H9 (cell line): ENCODE data around the gene XIRP2. TPM values are rescaled to one million over a fixed set of nuclear protein-coding genes. Genes with fewer than 3 reads are reported as not detected.

Experiments
- DNase-seq: peaks from one replicate; pipeline ENCODE4 v3.0.0-alpha.2; 2017
- H2AFZ ChIP-seq: one replicate; pipeline ENCODE4 v1.6.1; 2013; ENCODE audit warnings: mild to moderate bottlenecking, low read length, control low read depth, moderate library complexity
- H2AK5ac ChIP-seq: 2 replicates; pipeline ENCODE4 v1.6.1; 2013; ENCODE audit warnings: low read length, control low read depth, mixed read lengths; ENCODE audit not compliant: insufficient read length
- H2BK120ac ChIP-seq: one replicate; pipeline ENCODE4 v1.6.1; 2013; ENCODE audit warnings: low read depth, mild to moderate bottlenecking, low read length, control low read depth, inconsistent platforms; ENCODE audit not compliant: poor library complexity, severe bottlenecking
- H2BK12ac ChIP-seq: 2 replicates; pipeline ENCODE4 v1.6.1; 2013; ENCODE audit warnings: low read length, control low read depth, mixed read lengths, low read depth; ENCODE audit not compliant: insufficient read length
- H2BK15ac ChIP-seq: 2 replicates; pipeline ENCODE4 v1.6.1; 2013; ENCODE audit warnings: low read depth, low read length, control low read depth
- H2BK20ac ChIP-seq: one replicate; pipeline ENCODE4 v1.6.1; 2013; ENCODE audit warnings: low read depth, mild to moderate bottlenecking, low read length, control low read depth, inconsistent platforms; ENCODE audit not compliant: poor library complexity, severe bottlenecking
- H2BK5ac ChIP-seq: 2 replicates; pipeline ENCODE4 v1.6.1; 2013; ENCODE audit warnings: low read length, control low read depth, mixed read lengths; ENCODE audit not compliant: insufficient read length
- H3K14ac ChIP-seq: 2 replicates; pipeline ENCODE4 v1.6.1; 2013; ENCODE audit warnings: low read length, control low read depth; ENCODE audit not compliant: insufficient read depth
- H3K18ac ChIP-seq: 2 replicates; pipeline ENCODE4 v1.6.1; 2013; ENCODE audit warnings: low read depth, mild to moderate bottlenecking, mixed read lengths, low read length, control low read depth; ENCODE audit not compliant: insufficient read length
- H3K23ac ChIP-seq: 2 replicates; pipeline ENCODE4 v1.6.1; 2013; ENCODE audit warnings: low read length, control low read depth, mixed read lengths, low read depth; ENCODE audit not compliant: insufficient read length
- H3K23me2 ChIP-seq: 2 replicates; pipeline ENCODE4 v1.6.1; 2013; ENCODE audit warnings: low read depth, mild to moderate bottlenecking, mixed read lengths, low read length, control low read depth; ENCODE audit not compliant: insufficient read length, poor library complexity, severe bottlenecking
- H3K27ac ChIP-seq: 2 replicates; pipeline ENCODE4 v1.5.1; 2013; ENCODE audit warnings: low read length, control low read depth, mixed read lengths, low read depth; ENCODE audit not compliant: insufficient read length
- H3K27me3 ChIP-seq: 2 replicates; pipeline ENCODE4 v1.6.1; 2013; ENCODE audit warnings: low read length, control low read depth, inconsistent platforms; ENCODE audit not compliant: insufficient read depth
- H3K4ac ChIP-seq: 2 replicates; pipeline ENCODE4 v1.6.1; 2013; ENCODE audit warnings: low read depth, mild to moderate bottlenecking, control low read depth, inconsistent platforms, low read length, moderate library complexity
- H3K4me1 ChIP-seq: 2 replicates; pipeline ENCODE4 v1.6.1; 2013; ENCODE audit warnings: low read length, control low read depth, inconsistent platforms; ENCODE audit not compliant: insufficient read depth
- H3K4me2 ChIP-seq: 2 replicates; pipeline ENCODE4 v1.6.1; 2013; ENCODE audit warnings: low read length, control low read depth, mixed read lengths; ENCODE audit not compliant: insufficient read length, insufficient read depth
- H3K56ac ChIP-seq: 2 replicates; pipeline ENCODE4 v1.6.1; 2013; ENCODE audit warnings: low read depth, mild to moderate bottlenecking, mixed read lengths, low read length, control low read depth; ENCODE audit not compliant: insufficient read length
- H3K79me1 ChIP-seq: 2 replicates; pipeline ENCODE4 v1.6.1; 2013; ENCODE audit warnings: low read depth, mild to moderate bottlenecking, moderate library complexity, low read length, control low read depth, inconsistent platforms; ENCODE audit not compliant: insufficient read depth, poor library complexity, severe bottlenecking
- H3K79me2 ChIP-seq: 2 replicates; pipeline ENCODE4 v1.6.1; 2013; ENCODE audit warnings: low read length, control low read depth, inconsistent platforms; ENCODE audit not compliant: insufficient read depth
- H3K9ac ChIP-seq: 2 replicates; pipeline ENCODE4 v1.6.1; 2013; ENCODE audit warnings: low read length, control low read depth, mixed read lengths; ENCODE audit not compliant: insufficient read length; ENCODE audit errors: extremely low read depth
- H3K9me3 ChIP-seq: one replicate; pipeline ENCODE4 v1.6.1; 2013; ENCODE audit warnings: low read depth, low read length, inconsistent platforms; ENCODE audit not compliant: control insufficient read depth
- H3T11ph ChIP-seq: one replicate; pipeline ENCODE4 v1.6.1; 2013; ENCODE audit warnings: mild to moderate bottlenecking, low read length, control low read depth, inconsistent platforms
- H4K20me1 ChIP-seq: one replicate; pipeline ENCODE4 v1.6.1; 2013; ENCODE audit not compliant: control insufficient read depth, insufficient read length, insufficient read depth
- H4K5ac ChIP-seq: 2 replicates; pipeline ENCODE4 v1.6.1; 2013; ENCODE audit warnings: low read depth, mild to moderate bottlenecking, mixed read lengths, low read length, control low read depth; ENCODE audit not compliant: insufficient read length
- H4K8ac ChIP-seq: replicated peaks from 2 replicates; pipeline ENCODE4 v1.6.1; 2013; ENCODE audit warnings: low read length, control low read depth, mixed read lengths, low read depth; ENCODE audit not compliant: insufficient read length
- H4K91ac ChIP-seq: 2 replicates; pipeline ENCODE4 v1.6.1; 2013; ENCODE audit warnings: low read depth, mild to moderate bottlenecking, moderate library complexity, mixed read lengths, low read length, control low read depth; ENCODE audit not compliant: insufficient read length
- H3K27ac Mint-ChIP-seq, 3 experiments: 2 replicates in 2 of 3; 3 replicates in 1 of 3; pipeline ENCODE4 v1.8.0; 2020 to 2021; ENCODE audit warnings: mixed read lengths in 3 of 3, mild to moderate bottlenecking in 1 of 3, moderate library complexity in 1 of 3
- H3K27me3 Mint-ChIP-seq: 2 replicates; pipeline ENCODE4 v1.8.0; 2021; ENCODE audit warnings: low read depth, mild to moderate bottlenecking, moderate library complexity, mixed read lengths
- H3K36me3 Mint-ChIP-seq, 3 experiments: 2 replicates in 2 of 3; 3 replicates in 1 of 3; pipeline ENCODE4 v1.8.0; 2020 to 2021; ENCODE audit warnings: low read depth in 3 of 3, mixed read lengths in 3 of 3; ENCODE audit not compliant: insufficient read depth in 1 of 3
- H3K4me1 Mint-ChIP-seq, 2 experiments: 2 replicates each; pipeline ENCODE4 v1.8.0; 2020; ENCODE audit warnings: mixed read lengths in 2 of 2
- H3K4me3 Mint-ChIP-seq, 2 experiments: 2 replicates in 1 of 2; 3 replicates in 1 of 2; pipeline ENCODE4 v1.8.0; 2020 to 2021; ENCODE audit warnings: mild to moderate bottlenecking in 2 of 2, mixed read lengths in 2 of 2, moderate library complexity in 1 of 2
- H3K9me3 Mint-ChIP-seq, 2 experiments: 2 replicates in 1 of 2; 3 replicates in 1 of 2; pipeline ENCODE4 v1.8.0; 2020; ENCODE audit warnings: mild to moderate bottlenecking in 2 of 2, mixed read lengths in 2 of 2, moderate library complexity in 1 of 2
- CTCF ChIP-seq: fragments of 200-600 bp; sonication (generic); conservative IDR thresholded peaks from 3 replicates; pipeline ENCODE4 v1.8.0; 2021; ENCODE audit warnings: antibody characterized with exemption, mild to moderate bottlenecking
- WGBS: extraction: QIAGEN DNeasy Blood & Tissue Kit; methylation state at CpG from one replicate; pipeline ENCODE4 v1.1.7; 2013; ENCODE audit warnings: missing lambda C conversion rate, low lambda C conversion rate, mixed read lengths; ENCODE audit not compliant: insufficient read length; ENCODE audit errors: extremely low coverage; 5-methylcytosine and 5-hydroxymethylcytosine counted together
- total RNA-seq: library from RNA; stranded (reverse); gene quantifications from 2 replicates; pipeline ENCODE4 v1.2.1, GENCODE V29; 2021

Gene XIRP2
- total RNA-seq, 1 experiment from 2014 or later, result 0.07 TPM

GRCh38 chr2:167134381-167135072 is 246.2 kb downstream of the XIRP2 start:
- H3K4me2 ChIP-seq, result no peak overlapping the region
- H2BK15ac ChIP-seq, result no peak overlapping the region

More at GRCh38 chr2:167134381-167135072, 246.2 kb downstream of the XIRP2 start:
- Histone ChIP-seq H3K23me2 (no peaks in the 10 kb centered on the region), H2BK20ac (no peak overlapping the region), H3K56ac (no peak overlapping the region), H3K27me3 (no peaks in the 10 kb centered on the region), H3K27ac (no peak overlapping the region), H4K8ac (no peak overlapping the region), H3K4ac (no peak overlapping the region), H3K4me1 (no peaks in the 10 kb centered on the region), H2AK5ac (no peak overlapping the region), H3K9ac (no peak overlapping the region), H4K20me1 (no peaks in the 10 kb centered on the region), H2BK120ac (no peak overlapping the region), H4K5ac (no peak overlapping the region), H3K14ac (no peak overlapping the region), H3K79me1 (no peaks in the 10 kb centered on the region), H3K18ac (no peak overlapping the region), H2BK12ac (no peak overlapping the region), H2BK5ac (no peak overlapping the region), H2AFZ (no peak overlapping the region), H3T11ph (no peak overlapping the region), H3K9me3 (no peaks in the 10 kb centered on the region), H4K91ac (no peak overlapping the region), H3K79me2 (no peaks in the 10 kb centered on the region), H3K23ac (no peak overlapping the region)
- Mint-ChIP-seq H3K9me3 (no peaks in the 10 kb centered on the region), H3K27me3 (no peaks in the 10 kb centered on the region), H3K36me3 (no peaks in the 10 kb centered on the region), H3K4me1 (peaks cover 8 to 15% of the 10 kb centered on the region in 2 experiments), H3K4me3 (no peak overlapping the region), H3K27ac (no peak overlapping the region)
- WGBS, result no CpG with 5 or more reads among the region's 6 CpGs
- no peak for DNase-seq
- TF ChIP-seq CTCF, result no peak
